MM.1S (cell line): ENCODE data around the gene P4HA1.
A peak's percentile ranks its signal among the peaks of the same experiment; 100 is the strongest.
"Not testable (repeated sequence)": the region's sequence is repeated elsewhere in the genome, so short reads cannot be mapped to it uniquely, and the experiment has no call there.

Source experiments
- DNase-seq: peaks from one replicate; pipeline ENCODE4 v3.0.0-alpha.2; 2015
- H2AFZ ChIP-seq: fragments of 300-600 bp; sonication (generic); 2 replicates; pipeline ENCODE4 v1.6.0; 2016; ENCODE audit warnings: antibody characterized with exemption, low read length
- H3F3A ChIP-seq: fragments of 300-600 bp; sonication (generic); 2 replicates; pipeline ENCODE4 v1.6.1; 2016; ENCODE audit warnings: mild to moderate bottlenecking, antibody characterized with exemption, low read length, moderate library complexity, mixed read lengths; ENCODE audit not compliant: insufficient read depth
- H3K27ac ChIP-seq: fragments of 300-600 bp; sonication (generic); 2 replicates; pipeline ENCODE4 v1.5.1; 2016; ENCODE audit warnings: mild to moderate bottlenecking, low read length
- H3K27me3 ChIP-seq: fragments of 300-600 bp; sonication (generic); replicated peaks from 2 replicates; pipeline ENCODE4 v1.6.0; 2016; ENCODE audit warnings: low read length; ENCODE audit not compliant: insufficient read depth
- H3K36me3 ChIP-seq: fragments of 300-600 bp; sonication (generic); replicated peaks from 2 replicates; pipeline ENCODE4 v1.6.1; 2016; ENCODE audit warnings: mild to moderate bottlenecking, low read length, mixed read lengths; ENCODE audit not compliant: insufficient read depth
- H3K4me1 ChIP-seq: fragments of 300-600 bp; sonication (generic); 2 replicates; pipeline ENCODE4 v1.6.1; 2016; ENCODE audit warnings: low read length, mixed read lengths
- H3K4me2 ChIP-seq: fragments of 300-600 bp; sonication (generic); 2 replicates; pipeline ENCODE4 v1.6.0; 2016; ENCODE audit warnings: low read depth, low read length
- H3K4me3 ChIP-seq: fragments of 300-600 bp; sonication (generic); 2 replicates; pipeline ENCODE4 v1.5.1; 2016; ENCODE audit warnings: low read length, mixed read lengths
- H3K79me2 ChIP-seq: fragments of 300-600 bp; sonication (generic); 2 replicates; pipeline ENCODE4 v1.6.1; 2016; ENCODE audit warnings: mixed run types, low read length, mixed read lengths
- H3K9ac ChIP-seq: fragments of 300-600 bp; sonication (generic); 2 replicates; pipeline ENCODE4 v1.6.1; 2016; ENCODE audit warnings: low read length, mixed read lengths
- H3K9me2 ChIP-seq: fragments of 300-600 bp; sonication (generic); replicated peaks from 2 replicates; pipeline ENCODE4 v1.6.1; 2016; ENCODE audit warnings: mild to moderate bottlenecking, low read length, mixed read lengths; ENCODE audit not compliant: insufficient read depth
- H3K9me3 ChIP-seq: fragments of 300-600 bp; sonication (generic); replicated peaks from 2 replicates; pipeline ENCODE4 v1.6.1; 2016; ENCODE audit warnings: mild to moderate bottlenecking, low read length, mixed read lengths; ENCODE audit not compliant: insufficient read depth
- H4K20me1 ChIP-seq: fragments of 300-600 bp; sonication (generic); 2 replicates; pipeline ENCODE4 v1.6.1; 2016; ENCODE audit warnings: mild to moderate bottlenecking, low read length, moderate library complexity, mixed read lengths; ENCODE audit not compliant: insufficient read depth
- CTCF ChIP-seq: fragments of 300-600 bp; sonication (generic); IDR thresholded peaks from 2 replicates; pipeline ENCODE4 v1.5.1; 2016; ENCODE audit warnings: antibody characterized with exemption, low read length, mixed read lengths
- EZH2 ChIP-seq: fragments of 300-600 bp; sonication (generic); optimal IDR thresholded peaks from 2 replicates; pipeline ENCODE3; 2017; ENCODE audit warnings: low read depth, mild to moderate bottlenecking, antibody characterized with exemption, low read length, mixed read lengths
- EZH2phosphoT487 ChIP-seq: fragments of 300-600 bp; sonication (generic); IDR thresholded peaks from 2 replicates; pipeline ENCODE4 v1.6.1; 2018; ENCODE audit warnings: antibody characterized with exemption, low read length

Gene P4HA1

GRCh38 chr10:73117976-73118743 is 21.5 kb upstream of the P4HA1 start:
- peak overlapping the region; percentile 32; the same call in 1 of the 2 replicates for H3K4me3 ChIP-seq
- H3F3A ChIP-seq: peaks cover 20% of the 10 kb centered on the region
- peak; percentile 90 for DNase-seq

GRCh38 chr10:73116017-73116416 is 19.4 kb upstream of the P4HA1 start:
- peaks cover 20% of the 10 kb centered on the region for H3K4me1 ChIP-seq
- H2AFZ ChIP-seq: no peak overlapping the region
- H3K4me2 ChIP-seq: no peak overlapping the region
- no peaks in the 10 kb centered on the region for H4K20me1 ChIP-seq
- H3K4me3 ChIP-seq: no peak overlapping the region
- H3K9ac ChIP-seq: no peak overlapping the region
- no peaks in the 10 kb centered on the region for H3K9me3 ChIP-seq
- no peak for DNase-seq
- TF ChIP-seq CTCF: no peak
- no peak for TF ChIP-seq EZH2phosphoT487
- no peak for TF ChIP-seq EZH2
- H3K9me2 ChIP-seq: no peaks in the 10 kb centered on the region
- no peaks in the 10 kb centered on the region for H3K27me3 ChIP-seq
- no peaks in the 10 kb centered on the region for H3K36me3 ChIP-seq
- peaks cover 23% of the 10 kb centered on the region for H3F3A ChIP-seq
- H3K27ac ChIP-seq: no peak overlapping the region
- H3K79me2 ChIP-seq: no peaks in the 10 kb centered on the region

More at GRCh38 chr10:73117976-73118743, 21.5 kb upstream of the P4HA1 start:
- no peaks in the 10 kb centered on the region for H4K20me1 ChIP-seq
- peak overlapping the region; percentile 56 for H3K9ac ChIP-seq
- H3K79me2 ChIP-seq: no peaks in the 10 kb centered on the region
- H3K27me3 ChIP-seq: no peaks in the 10 kb centered on the region
- no peaks in the 10 kb centered on the region for H3K9me2 ChIP-seq
- TF ChIP-seq EZH2phosphoT487: no peak
- no peak for TF ChIP-seq EZH2
- no peak for TF ChIP-seq CTCF
- H3K36me3 ChIP-seq: no peaks in the 10 kb centered on the region
- peak overlapping the region; percentile 93 for H3K27ac ChIP-seq
- H3K4me2 ChIP-seq: peak overlapping the region; percentile 53
- H3K4me1 ChIP-seq: peaks cover 20% of the 10 kb centered on the region
- no peaks in the 10 kb centered on the region for H3K9me3 ChIP-seq
- H2AFZ ChIP-seq: 0 out of 2 replicates have a peak overlapping the region, but pooled peaks have one; percentile 2

GRCh38 chr10:73113551-73113950 is 16.9 kb upstream of the P4HA1 start:
- H3K4me1 ChIP-seq: peaks cover 4% of the 10 kb centered on the region
- H3K27ac ChIP-seq: no peak overlapping the region
- TF ChIP-seq EZH2phosphoT487: no peak
- no peak for TF ChIP-seq EZH2
- no peak for TF ChIP-seq CTCF

GRCh38 chr10:73112032-73112431 is 15.4 kb upstream of the P4HA1 start:
- not testable (repeated sequence) for H3K27me3 ChIP-seq, H3K4me3 ChIP-seq, DNase-seq, H3K4me1 ChIP-seq, H4K20me1 ChIP-seq, H2AFZ ChIP-seq, H3K4me2 ChIP-seq, H3K9me2 ChIP-seq, H3K79me2 ChIP-seq, H3K9ac ChIP-seq, H3K36me3 ChIP-seq, H3K9me3 ChIP-seq, H3K27ac ChIP-seq
- peaks cover 14% of the 10 kb centered on the region for H3F3A ChIP-seq

More at GRCh38 chr10:73113551-73113950, 16.9 kb upstream of the P4HA1 start:
- Histone ChIP-seq H3K79me2 (no peaks in the 10 kb centered on the region), H3K4me2 (no peak overlapping the region), H3K4me3 (no peak overlapping the region), H4K20me1 (no peaks in the 10 kb centered on the region), H3K27me3 (no peaks in the 10 kb centered on the region), H3K36me3 (no peaks in the 10 kb centered on the region), H3K9me2 (no peaks in the 10 kb centered on the region), H3F3A (peaks cover 25% of the 10 kb centered on the region), H3K9ac (no peak overlapping the region), H2AFZ (no peak overlapping the region), H3K9me3 (no peaks in the 10 kb centered on the region)
- no peak for DNase-seq
